ENCODE measurements around the gene PRIM1. TPM values are rescaled to one million over a fixed set of nuclear protein-coding genes. Genes with fewer than 3 reads are reported as not detected.
"Not testable (repeated sequence)": the region's sequence is repeated elsewhere in the genome, so short reads cannot be mapped to it uniquely, and the experiment has no call there.

Gene PRIM1
- total RNA-seq, 2 donors from 2014 or later: 9.0 to 14.5 TPM

GRCh38 chr12:56714431-56714929 is 37.6 kb downstream of the PRIM1 start:
- peaks cover 3% of the 10 kb centered on the region for H3K4me1 ChIP-seq (replicated peaks)
- H3K4me3 ChIP-seq: no peak overlapping the region
- DNase-seq (ENCODE audit: low spot score): no peak
- intact Hi-C loops (cut with DNase I): no loop called here
- H3K27ac ChIP-seq: no peak overlapping the region
- peaks cover 17 to 31% of the 10 kb centered on the region in 2 donors for H3K36me3 ChIP-seq
- H3K9me3 ChIP-seq: no peaks in the 10 kb centered on the region
- 88% methylated on average over 2 of the region's 2 CpGs for WGBS
- no peak for TF ChIP-seq POLR2AphosphoS5 (IDR thresholded peaks at IDR 0.05)
- H3K27me3 ChIP-seq (replicated peaks; ENCODE audit: insufficient read depth): no peaks in the 10 kb centered on the region

DNA sequence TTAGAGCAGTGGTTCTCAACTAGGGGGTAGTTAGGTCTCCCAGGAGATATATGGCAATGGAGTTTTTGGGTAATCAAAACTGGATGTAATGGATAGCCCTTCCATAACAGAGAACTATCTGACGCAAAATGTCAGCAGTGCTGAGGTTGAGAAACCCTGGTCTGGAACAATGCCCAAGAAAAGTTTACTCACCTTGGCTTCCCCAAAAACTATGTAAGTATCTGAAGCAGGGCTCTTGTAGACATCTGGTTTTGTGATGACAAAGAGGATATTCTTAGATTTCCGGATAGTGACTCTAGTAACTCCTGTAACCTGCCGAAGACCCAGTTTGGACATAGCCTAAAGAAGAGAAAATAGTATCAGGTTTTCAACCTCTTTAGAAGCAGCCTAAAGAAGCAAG is 38.8 kb downstream of the PRIM1 start:
- TF ChIP-seq, protein P1, sequence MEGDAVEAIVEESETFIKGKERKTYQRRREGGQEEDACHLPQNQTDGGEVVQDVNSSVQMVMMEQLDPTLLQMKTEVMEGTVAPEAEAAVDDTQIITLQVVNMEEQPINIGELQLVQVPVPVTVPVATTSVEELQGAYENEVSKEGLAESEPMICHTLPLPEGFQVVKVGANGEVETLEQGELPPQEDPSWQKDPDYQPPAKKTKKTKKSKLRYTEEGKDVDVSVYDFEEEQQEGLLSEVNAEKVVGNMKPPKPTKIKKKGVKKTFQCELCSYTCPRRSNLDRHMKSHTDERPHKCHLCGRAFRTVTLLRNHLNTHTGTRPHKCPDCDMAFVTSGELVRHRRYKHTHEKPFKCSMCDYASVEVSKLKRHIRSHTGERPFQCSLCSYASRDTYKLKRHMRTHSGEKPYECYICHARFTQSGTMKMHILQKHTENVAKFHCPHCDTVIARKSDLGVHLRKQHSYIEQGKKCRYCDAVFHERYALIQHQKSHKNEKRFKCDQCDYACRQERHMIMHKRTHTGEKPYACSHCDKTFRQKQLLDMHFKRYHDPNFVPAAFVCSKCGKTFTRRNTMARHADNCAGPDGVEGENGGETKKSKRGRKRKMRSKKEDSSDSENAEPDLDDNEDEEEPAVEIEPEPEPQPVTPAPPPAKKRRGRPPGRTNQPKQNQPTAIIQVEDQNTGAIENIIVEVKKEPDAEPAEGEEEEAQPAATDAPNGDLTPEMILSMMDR (IDR thresholded peaks at IDR 0.05): no peak
- TF ChIP-seq POLR2AphosphoS5 (IDR thresholded peaks at IDR 0.05) (no peak), POLR2A (IDR thresholded peaks at IDR 0.05) (no peak)
- H3K27ac ChIP-seq: no peak overlapping the region
- no peaks in the 10 kb centered on the region for H3K9me3 ChIP-seq
- intact Hi-C loops (cut with DNase I): no loop called here
- no peak overlapping the region for H3K4me3 ChIP-seq
- DNase-seq (ENCODE audit: low spot score): no peak
- peaks cover 3% of the 10 kb centered on the region for H3K4me1 ChIP-seq (replicated peaks)
- WGBS: 77% methylated on average over 3 of the region's 3 CpGs
- no peaks in the 10 kb centered on the region for H3K27me3 ChIP-seq (replicated peaks; ENCODE audit: insufficient read depth)
- H3K36me3 ChIP-seq: peaks cover 16 to 28% of the 10 kb centered on the region in 2 donors

DNA sequence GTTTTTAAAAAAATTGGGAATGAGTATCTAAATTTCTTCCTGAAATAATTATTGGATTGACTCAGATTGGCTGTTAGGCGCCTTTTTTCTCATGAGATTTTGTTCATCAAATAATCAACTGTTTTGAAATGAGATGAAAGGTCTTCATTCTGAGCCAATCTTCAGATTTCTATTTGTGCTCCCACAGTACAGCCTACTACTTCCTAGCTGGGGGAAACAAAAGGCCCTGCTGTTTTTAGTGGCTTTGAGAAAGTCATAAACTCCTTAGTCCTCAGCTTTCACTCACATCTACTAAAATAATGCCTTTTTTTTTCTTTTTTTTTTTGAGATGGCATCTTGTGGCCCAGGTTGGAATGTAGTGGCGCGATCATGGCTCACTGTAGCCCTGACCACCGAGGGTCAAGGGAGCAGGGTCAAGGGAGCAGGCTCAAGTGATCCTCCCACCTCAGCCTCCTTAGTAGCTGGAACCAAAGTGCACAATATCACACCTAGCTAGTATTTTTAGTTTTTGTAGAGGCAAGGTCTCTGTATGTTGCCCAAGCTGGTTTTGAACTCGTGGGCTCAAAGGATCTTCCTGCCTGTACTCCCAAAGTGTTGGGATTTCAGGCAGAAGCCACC is 42.3 kb downstream of the PRIM1 start:
- intact Hi-C loops (cut with DNase I): no loop called here
- 73% methylated on average over 5 of the region's 5 CpGs for WGBS
- H3K36me3 ChIP-seq: peaks cover 16 to 28% of the 10 kb centered on the region in 2 donors
- DNase-seq (ENCODE audit: low spot score): no peak
- H3K4me1 ChIP-seq (replicated peaks): no peaks in the 10 kb centered on the region
- no peaks in the 10 kb centered on the region for H3K27me3 ChIP-seq (replicated peaks; ENCODE audit: insufficient read depth)
- no peak overlapping the region for H3K4me3 ChIP-seq
- no peaks in the 10 kb centered on the region for H3K9me3 ChIP-seq
- no peak for TF ChIP-seq POLR2AphosphoS5 (IDR thresholded peaks at IDR 0.05)
- TF ChIP-seq, protein P1 (IDR thresholded peaks at IDR 0.05): no peak
- no peak for TF ChIP-seq POLR2A (IDR thresholded peaks at IDR 0.05)
- H3K27ac ChIP-seq: no peak overlapping the region

DNA sequence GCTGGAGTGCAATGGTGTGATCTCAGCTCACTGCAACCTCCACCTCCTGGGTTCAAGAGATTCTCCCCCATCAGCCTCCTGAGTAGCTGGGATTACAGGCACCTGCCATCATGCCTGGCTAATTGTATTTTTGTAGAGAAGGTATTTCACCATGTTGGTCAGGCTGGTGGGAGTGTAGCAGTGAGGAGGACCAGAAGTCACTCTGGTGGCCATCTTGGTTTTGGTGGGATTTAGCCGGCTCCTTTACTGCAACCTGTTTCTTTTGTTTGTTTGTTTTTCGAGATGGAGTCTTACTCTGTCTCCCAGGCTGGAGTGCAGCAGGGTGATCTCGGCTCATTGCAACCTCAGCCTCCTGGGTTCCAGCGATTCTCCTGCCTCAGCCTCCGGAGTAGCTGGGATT is 47.6 kb downstream of the PRIM1 start:
- WGBS: 83% methylated on average over 5 of the region's 5 CpGs

GRCh38 chr12:56699020-56699661 is 53.0 kb downstream of the PRIM1 start:
- Histone ChIP-seq H3K4me3 (no peak overlapping the region), H3K27me3 (replicated peaks; ENCODE audit: insufficient read depth) (no peaks in the 10 kb centered on the region)

More for the DNA sequence above, 47.6 kb downstream of the PRIM1 start:
- H3K4me1 ChIP-seq (replicated peaks); H3K36me3 ChIP-seq; H3K4me3 ChIP-seq; intact Hi-C loops (cut with DNase I); H3K27ac ChIP-seq; H3K27me3 ChIP-seq (replicated peaks; ENCODE audit: insufficient read depth); H3K9me3 ChIP-seq; DNase-seq (ENCODE audit: low spot score): not testable (repeated sequence)

More at GRCh38 chr12:56699020-56699661, 53.0 kb downstream of the PRIM1 start:
- no peak overlapping the region for H3K27ac ChIP-seq
- H3K9me3 ChIP-seq: no peaks in the 10 kb centered on the region
- no peaks in the 10 kb centered on the region for H3K36me3 ChIP-seq
- intact Hi-C loops (cut with DNase I): no loop called here
- no peaks in the 10 kb centered on the region for H3K4me1 ChIP-seq (replicated peaks)
- WGBS: 69% methylated on average over 3 of the region's 3 CpGs
- TF ChIP-seq POLR2AphosphoS5 (IDR thresholded peaks at IDR 0.05): no peak
- TF ChIP-seq, protein P1 (IDR thresholded peaks at IDR 0.05): no peak
- TF ChIP-seq POLR2A (IDR thresholded peaks at IDR 0.05): no peak
- DNase-seq (ENCODE audit: low spot score): no peak

All from prostate gland (tissue), 2 donors.